Activated naive CD4-positive, alpha-beta T cell (primary cell): Measurements from ENCODE around the gene TLE3.

Experiments used
- DNase-seq, 4 experiments: peaks; one replicate each; lab custom pipeline; 2025; lab: John Stamatoyannopoulos, UW

TLE3 gene

DNA sequence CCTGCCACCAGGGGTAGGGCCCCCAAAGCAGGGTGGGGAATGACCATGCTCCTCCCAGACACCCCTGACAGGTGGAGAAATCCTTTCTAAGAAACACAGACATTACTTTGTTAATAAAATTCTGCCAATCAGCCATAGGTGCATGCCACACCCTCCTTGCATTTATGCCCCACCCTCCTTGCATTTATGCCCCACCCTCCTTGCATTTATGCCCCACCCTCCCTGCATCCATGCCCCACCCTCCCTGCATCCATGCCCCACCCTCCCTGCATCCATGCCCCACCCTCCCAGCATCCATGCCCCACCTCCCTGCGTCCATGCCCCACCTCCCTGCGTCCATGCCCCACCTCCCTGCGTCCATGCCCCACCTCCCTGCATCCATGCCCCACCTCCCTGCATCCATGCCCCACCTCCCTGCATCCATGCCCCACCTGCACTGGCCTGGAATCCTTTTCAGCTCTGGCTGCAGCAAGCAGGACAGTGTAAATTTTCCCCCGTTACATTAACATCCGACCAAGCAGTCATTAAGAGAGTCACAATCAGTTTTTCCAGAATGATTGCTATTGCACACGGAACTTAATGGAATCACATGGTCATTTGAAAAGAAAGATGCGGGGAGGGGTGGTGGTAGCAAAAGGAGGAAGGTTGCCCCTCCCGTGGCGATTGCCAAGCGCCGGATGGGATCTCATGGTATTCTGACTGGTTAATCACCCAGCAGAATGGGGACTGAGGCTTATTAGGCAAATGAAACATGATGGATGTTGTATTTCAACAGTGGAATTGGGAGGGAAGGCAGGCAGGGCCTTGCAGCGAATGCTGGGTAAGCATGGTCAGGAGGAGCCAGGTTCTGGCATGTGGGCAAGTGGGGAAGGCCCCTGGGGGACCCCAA, 91.2 kb downstream of the TLE3 start:
- DNase-seq: no peak

DNA sequence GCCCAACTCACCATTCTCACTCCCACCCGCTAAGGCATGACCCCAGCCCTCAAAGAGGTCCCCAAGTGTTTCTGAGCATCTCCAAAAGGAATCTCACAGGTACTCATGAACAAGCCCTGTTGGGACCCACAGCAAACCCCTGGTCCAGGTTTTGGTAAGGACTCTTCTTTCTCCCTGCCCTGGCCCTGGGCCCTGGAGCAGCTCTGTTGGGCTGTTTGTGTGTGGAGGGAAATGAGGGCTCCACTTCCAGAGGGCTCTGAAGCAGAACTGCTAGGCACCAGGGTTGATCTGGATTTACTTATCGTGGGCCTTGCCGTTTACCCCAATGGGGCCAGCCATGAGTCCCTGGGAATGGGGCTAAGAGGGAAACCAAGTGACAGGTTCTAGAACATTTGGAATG, 92.9 kb downstream of the TLE3 start:
- DNase-seq: no peak

GRCh38 chr15:70002897-70003296, 94.8 kb downstream of the TLE3 start:
- no peak for DNase-seq

GRCh38 chr15:70001859-70002258, 95.9 kb downstream of the TLE3 start:
- no peak for DNase-seq

DNA sequence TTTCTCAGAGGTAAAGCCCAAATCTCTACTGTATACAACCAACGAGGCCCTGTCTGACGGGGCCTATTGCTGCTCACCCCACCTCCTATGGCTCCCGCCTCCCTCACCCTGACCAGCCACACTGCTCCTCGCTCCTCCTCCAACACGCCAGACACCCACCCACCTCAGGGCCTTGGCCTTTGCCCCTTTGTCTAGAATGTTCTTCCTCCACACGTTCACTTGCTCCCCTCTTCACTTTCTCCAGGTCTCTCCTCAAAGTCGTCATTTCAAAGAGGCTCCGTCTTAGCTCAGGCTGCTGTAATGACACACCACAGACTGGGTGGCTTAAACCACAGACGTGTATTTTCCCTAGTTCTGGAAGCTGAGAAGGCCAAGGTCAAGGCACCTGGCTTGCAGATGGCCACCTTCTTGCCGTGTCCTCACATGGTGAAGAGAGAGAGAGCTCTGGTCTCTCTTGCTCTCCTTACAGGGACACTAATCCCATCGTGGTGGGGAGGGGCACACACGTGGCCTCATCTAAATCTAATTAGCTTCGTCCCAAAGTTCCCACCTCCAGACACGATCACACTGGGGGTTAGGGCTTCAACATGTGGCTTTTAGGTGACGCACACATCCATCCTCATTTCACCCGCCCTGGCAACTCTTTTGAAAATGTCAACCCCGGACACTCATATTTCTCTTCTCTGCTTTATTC, 98.2 kb downstream of the TLE3 start:
- no peak for DNase-seq

DNA sequence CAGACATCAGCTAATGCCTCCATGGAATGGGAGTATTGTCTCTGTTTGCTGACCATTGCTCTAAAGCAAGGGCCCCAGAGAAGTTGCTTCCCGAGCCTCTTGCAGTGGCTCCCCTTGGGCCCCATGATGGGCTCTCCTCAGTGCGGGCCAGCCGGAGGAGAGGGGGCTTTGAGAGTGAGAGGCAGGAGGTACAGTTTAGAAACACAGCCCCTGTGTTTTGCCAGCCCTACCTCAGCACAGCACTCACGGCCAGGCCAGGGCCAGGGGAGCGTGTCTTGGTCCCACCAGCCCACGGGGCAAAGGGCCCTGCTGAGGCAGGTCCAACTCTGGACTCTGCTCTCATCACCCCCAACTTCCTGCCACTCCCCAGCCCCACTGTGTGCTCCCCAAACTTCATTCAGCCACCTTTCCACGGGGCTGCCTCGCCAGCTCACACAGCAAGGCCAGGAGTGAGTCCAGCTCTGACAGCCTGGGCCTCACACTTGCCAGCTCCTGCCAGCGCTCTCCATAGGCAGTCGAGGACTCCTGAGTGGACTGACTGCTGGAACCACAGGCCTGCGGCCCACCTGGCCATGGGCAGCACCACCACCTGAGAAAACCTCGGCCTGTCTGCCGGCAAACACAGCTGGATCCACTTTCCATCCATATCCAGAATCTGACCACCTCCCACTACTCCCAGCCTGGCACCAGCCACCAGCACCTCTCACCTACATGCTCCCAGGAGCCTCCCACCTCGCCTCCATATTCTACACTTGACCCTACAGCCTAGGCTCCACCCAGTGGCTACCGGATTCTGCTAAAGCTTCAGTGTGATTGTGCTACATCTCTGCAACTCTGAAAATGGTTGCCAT, 99.0 kb downstream of the TLE3 start:
- no peak for DNase-seq

DNA sequence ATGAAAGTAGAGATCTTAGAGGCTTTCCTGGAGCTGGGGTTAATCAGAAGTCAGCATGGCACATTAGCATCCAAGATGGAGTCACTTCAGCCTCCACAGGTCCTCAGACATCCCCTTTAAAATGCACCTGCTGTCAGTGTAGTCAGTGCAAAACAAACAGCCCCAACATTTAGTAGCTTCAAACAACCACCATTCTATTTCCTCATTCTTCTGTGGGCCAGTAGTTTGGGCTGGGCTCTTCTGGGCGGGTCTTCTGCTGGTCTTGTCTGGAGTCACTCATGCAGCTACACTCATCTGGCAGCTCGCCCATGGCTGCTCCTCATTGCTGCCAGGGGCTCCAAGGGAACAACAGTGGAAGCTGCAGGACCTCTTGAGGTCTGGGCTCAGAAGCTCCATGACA, 99.9 kb downstream of the TLE3 start:
- no peak for DNase-seq
